Activated T-cell treated with anti-CD3 and anti-CD28 coated beads for 48 hours (primary cell): ENCODE measurements around the gene APPL2.
"Not testable (repeated sequence)": the region's sequence is repeated elsewhere in the genome, so short reads cannot be mapped to it uniquely, and the experiment has no call there.

Experiments used
- DNase-seq: peaks from one replicate; pipeline ENCODE4 v3.0.0-alpha.2; 2020; ENCODE audit warnings: low read depth

APPL2 gene

DNA sequence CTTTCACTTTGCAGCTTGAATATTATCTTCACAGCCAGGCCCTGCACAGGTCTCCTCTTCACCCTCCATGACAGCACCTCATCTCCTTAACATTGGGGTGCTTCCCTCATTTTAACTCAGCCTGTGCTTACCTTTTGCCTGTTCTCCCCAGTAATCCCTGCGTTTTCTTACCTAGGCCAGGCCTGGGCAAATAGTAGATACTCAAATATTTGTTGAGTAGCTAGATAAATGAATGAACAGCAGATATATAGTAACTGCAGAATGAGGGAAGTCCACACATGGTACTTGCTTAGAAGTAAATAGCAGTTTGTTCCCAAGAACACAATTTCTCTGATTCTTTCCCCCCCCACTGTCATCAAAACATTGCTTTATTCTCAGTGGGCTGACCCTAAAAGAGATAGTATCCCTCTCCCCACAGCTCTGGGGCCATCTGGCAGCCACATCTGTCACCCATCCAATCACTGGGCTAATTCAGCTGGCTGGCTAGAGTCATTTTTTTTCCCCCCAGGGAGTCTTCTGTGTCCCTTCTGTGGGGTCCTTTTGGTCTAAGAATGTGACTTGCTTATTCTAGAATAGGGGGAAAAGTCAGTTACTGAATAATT is 43.2 kb downstream of the APPL2 start:
- DNase-seq, result no peak

- no peak for DNase-seq
These were observed 45.4 kb downstream of the APPL2 start for GRCh38 chr12:105190530-105190929.

GRCh38 chr12:105189293-105189692 is 46.7 kb downstream of the APPL2 start:
- no peak for DNase-seq

DNA sequence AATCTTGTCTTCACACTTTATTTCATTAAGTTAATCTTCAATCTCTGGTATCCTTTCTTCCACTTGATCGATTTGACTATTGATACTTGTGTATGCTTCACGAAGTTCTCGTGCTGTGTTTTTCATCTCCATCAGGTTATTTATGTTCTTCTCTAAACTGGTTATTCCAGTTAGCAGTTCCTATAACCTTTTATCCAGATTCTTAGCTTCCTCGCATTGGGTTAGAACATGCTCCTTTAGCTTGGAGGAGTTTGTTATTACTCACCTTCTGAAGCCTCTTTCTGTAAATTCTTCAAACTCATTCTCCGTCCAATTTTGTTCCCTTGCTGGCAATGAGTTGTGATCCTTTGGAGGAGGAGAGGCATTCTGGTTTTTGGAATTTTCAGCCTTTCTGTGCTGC is 52.0 kb downstream of the APPL2 start:
- DNase-seq, result not testable (repeated sequence)

- not testable (repeated sequence) for DNase-seq
These were observed 52.6 kb downstream of the APPL2 start for GRCh38 chr12:105183406-105183805.

DNA sequence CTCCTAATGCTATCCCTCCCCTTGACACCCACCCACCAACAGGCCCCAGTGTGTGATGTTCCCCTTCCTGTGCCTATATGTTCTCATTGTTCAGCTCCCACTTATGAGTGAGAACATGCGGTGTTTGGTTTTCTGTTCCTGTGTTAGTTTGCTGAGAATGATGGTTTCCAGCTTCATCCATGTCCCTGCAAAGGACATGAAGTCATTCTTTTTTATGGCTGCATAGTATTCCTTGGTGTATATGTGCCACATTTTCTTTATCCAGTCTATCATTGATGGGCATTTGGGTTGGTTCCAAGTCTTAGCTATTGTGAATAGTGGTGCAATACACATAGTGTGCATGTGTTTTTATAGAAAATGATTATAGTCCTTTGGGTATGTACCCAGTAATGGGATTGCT is 56.9 kb downstream of the APPL2 start:
- not testable (repeated sequence) for DNase-seq

GRCh38 chr12:105177208-105177607 is 58.8 kb downstream of the APPL2 start:
- no peak for DNase-seq

DNA sequence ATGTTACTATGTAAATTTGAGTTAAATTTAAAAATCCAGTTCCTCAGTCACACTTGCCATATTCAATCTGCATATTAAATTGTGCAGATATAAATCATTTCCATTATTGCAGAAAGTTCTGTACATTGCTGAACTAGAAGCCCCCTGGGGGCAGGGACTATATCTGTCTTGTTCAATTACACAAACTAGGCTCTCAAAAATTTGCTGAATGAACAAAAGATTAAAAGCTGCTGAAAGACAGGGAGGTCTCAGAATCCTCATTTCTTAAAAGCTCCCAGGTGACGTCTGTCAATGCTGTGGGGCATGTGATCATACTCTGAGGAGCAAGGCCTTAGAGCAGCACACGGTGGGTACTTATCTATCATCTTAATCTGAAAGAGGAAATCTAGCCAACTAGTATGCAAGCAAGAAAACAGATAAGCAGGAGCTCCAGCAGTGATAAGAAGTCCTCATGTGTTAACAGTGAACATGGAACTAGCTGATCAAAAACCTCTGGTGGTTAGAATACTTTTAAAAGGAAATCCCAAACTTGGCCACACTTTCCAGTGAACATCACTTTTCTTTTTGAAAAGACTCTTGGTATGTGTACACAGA is 60.5 kb downstream of the APPL2 start:
- no peak for DNase-seq

GRCh38 chr12:105171691-105172436 is 64.1 kb downstream of the APPL2 start:
- DNase-seq, result no peak

- DNase-seq, result no peak
These were observed 65.8 kb downstream of the APPL2 start for GRCh38 chr12:105170139-105170538.

DNA sequence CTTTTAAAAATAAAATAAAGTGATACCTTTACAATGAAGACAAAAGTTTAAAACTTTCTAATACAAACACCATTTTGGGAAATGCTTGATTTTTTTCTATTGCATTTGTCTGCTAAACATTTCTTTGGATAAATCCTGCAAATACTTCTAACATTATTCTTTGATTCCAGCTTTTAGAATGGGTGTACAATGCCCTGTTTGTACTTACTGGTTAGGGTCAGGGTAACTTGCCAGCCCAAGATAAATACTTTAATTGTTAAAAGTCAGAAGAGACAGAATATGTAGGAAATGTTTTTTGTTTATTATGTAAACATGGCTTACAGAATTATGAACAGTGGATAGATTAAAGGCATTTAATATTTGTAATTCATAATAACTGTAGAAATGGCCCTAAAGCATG is 68.0 kb downstream of the APPL2 start:
- DNase-seq, result no peak

DNA sequence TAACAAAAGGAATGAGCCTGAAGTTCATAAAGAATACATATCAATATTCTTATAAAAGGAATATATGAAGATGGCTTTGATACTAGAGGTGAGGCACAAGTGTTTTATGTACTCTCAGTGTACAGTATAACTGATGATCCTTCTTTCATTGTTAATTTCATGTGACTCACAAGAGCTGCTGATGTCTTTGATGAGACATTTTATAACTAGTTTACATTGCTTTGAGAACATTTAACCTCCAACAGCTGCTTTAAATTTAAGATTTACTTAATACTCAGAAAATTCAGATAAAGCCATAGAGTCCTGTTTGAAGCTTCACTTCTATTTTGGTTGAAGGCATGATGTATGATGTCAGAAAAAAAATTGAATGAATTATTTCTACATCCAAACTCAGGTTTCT is 68.6 kb downstream of the APPL2 start:
- no peak for DNase-seq

DNA sequence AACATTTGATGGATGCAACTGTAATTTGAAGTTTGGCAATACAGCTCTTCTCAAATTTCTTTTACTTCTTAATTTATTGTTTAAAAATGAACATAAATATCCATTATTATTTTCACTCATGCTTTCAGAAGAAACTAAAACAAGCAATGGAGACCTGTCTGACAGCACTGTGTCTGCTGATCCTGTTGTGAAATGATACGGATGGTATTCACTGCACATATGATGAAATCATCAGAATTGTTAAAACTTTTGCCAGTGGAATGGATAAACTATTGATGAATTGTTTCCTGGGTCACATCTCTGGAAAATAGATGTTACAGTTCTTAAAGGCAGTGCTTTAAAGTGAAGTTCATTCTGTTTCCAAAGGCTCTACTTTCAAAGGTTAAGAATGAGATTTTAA is 69.2 kb downstream of the APPL2 start:
- no peak for DNase-seq

DNA sequence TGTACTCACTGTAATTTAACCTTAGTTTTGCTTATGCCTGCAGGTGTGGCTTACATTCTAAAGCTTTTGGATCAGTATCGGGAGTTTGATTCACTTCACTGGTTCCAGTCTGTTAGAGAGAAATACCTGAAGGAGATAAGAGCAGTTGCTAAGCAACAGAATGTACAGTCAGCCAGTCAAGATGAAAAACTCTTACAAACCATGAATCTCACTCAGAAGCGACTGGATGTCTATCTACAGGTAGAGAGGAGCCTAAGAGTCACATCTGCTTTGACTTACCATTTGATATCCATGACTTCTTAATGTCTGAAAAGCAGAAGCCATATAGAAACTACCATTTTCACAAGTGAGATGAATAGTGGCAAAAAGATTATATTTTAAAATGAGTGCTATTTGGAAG is 71.9 kb downstream of the APPL2 start:
- DNase-seq, result no peak

GRCh38 chr12:105162174-105162573 is 73.8 kb downstream of the APPL2 start:
- no peak for DNase-seq

GRCh38 chr12:105158876-105159275 is 77.1 kb downstream of the APPL2 start:
- no peak for DNase-seq

- no peak for DNase-seq
These were observed 78.4 kb downstream of the APPL2 start for GRCh38 chr12:105157606-105158005.

DNA sequence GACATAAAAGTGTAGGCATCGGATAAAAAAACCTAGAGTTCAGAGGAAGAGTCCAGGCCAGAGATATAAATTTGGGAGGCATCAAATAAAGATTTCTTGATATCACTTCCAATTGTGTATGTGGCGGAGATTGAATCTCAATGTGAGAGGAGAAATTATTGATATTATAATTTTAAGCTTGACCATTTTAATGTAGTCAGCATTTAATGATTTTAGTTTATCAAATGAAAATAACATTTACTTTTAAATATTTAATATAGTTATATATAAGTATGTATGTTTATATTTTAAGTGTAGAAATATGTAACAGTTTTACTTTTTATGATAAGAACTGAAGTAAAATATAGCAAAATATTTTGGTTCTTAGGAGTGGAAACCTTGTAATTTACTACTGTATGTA is 79.7 kb downstream of the APPL2 start:
- DNase-seq, result no peak

GRCh38 chr12:105142259-105142658 is 93.7 kb downstream of the APPL2 start:
- DNase-seq, result no peak

DNA sequence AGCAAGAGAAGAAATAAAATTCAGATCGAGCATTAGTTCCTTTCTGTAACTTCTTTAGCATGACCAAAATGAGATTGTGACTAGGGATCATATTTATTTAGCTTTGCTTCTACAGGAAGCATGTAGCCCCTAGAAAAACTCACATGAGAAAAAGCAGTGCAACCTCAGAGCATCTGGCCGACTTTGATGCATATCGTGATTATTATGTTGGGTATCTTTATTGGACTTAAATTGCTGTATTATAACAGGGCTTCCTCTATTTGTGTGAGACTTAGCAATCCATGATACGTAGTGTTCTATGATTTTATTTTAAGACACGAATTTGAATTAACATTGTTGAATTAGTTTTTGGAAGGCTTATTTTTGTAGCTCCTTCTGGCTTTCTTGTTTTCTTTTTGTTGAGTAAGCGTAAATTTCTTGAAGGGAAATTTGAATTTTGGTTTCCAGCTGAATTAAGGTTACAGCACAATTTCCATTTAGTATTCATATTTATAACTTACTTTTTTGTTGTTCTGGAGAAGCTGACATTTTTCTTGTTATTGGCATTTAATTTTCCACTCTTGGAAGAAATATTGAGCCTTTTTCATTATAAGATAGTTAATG is 94.6 kb downstream of the APPL2 start:
- DNase-seq, result no peak

DNA sequence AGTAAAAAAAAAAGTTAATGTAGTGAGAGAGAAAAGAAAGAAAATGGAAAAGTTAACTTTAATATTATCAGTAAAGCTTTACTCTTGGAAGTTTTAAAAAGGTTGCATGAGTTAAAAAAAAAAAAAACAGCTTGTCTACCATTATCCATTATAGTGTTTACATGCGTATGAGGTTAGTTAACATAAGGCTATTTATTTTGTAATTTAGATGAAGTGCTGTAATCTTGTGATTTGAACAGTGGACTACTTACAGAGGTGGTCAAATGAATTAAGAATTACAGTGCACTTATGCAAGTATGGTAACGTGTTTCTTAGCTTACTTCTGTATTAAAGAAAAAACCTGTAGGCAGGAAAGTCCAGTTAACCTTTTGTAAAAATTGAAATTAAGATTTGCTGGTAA is 97.7 kb downstream of the APPL2 start:
- DNase-seq, result no peak
